Activated CD8-positive, alpha-beta memory T cell treated with anti-CD3 and anti-CD28 coated beads for 36 hours (primary cell): ENCODE measurements around the gene KRT5. TPM values are rescaled to one million over a fixed set of nuclear protein-coding genes. Genes with fewer than 3 reads are reported as not detected.
"Not testable (repeated sequence)": the region's sequence is repeated elsewhere in the genome, so short reads cannot be mapped to it uniquely, and the experiment has no call there.

Experiments
- CTCF ChIA-PET: fragments of 350-600 bp; sonication (Branson Sonifier 250); formaldehyde crosslinking; loops from one replicate; lab custom pipeline; 2021; ENCODE audit warnings: antibody characterized with exemption; lab: Charles Lee
- POLR2A ChIA-PET: fragments of 350-600 bp; sonication (Branson Sonifier 250); formaldehyde crosslinking; loops from one replicate; lab custom pipeline; 2021; ENCODE audit warnings: antibody characterized with exemption; lab: Charles Lee
- total RNA-seq, 2 experiments: library from RNA; stranded (reverse); gene quantifications; one replicate each; pipeline ENCODE4 v1.2.3, GENCODE V29; 2021

KRT5 gene
- total RNA-seq, 2 experiments from 2014 or later = not detected

- CTCF ChIA-PET = no interaction called here
- POLR2A ChIA-PET = no interaction called here
Observed at GRCh38 chr12:52522346-52523011, 2.3 kb upstream of the KRT5 start.

- ChIA-PET CTCF (no interaction called here), POLR2A (no interaction called here)
Observed at GRCh38 chr12:52521568-52522266, 1.5 kb upstream of the KRT5 start.

- ChIA-PET POLR2A (no interaction called here), CTCF (interaction anchor here (0.6 kb wide), 1 partner anchor 419 kb away, joined by 3 read pairs; no protein-coding TSS in a partner anchor)
Observed at GRCh38 chr12:52521175-52521567, 977 bp upstream of the KRT5 start.

GRCh38 chr12:52519387-52519703 is 849 bp downstream of the KRT5 start:
- CTCF ChIA-PET = no interaction called here
- POLR2A ChIA-PET = no interaction called here

GRCh38 chr12:52518574-52519386 is 1.4 kb downstream of the KRT5 start:
- CTCF ChIA-PET = interaction anchor here (0.6 kb wide), 1 partner anchor 60 kb away, joined by 6 read pairs; no protein-coding TSS in a partner anchor
- POLR2A ChIA-PET = no interaction called here

- POLR2A ChIA-PET = no interaction called here
- CTCF ChIA-PET = interaction anchor here (0.6 kb wide), 1 partner anchor 60 kb away, joined by 6 read pairs; no protein-coding TSS in a partner anchor
Observed at GRCh38 chr12:52517888-52518287, 2.3 kb downstream of the KRT5 start.

- ChIA-PET POLR2A (no interaction called here), CTCF (interaction anchor here (0.9 kb wide), 1 partner anchor 11 kb away, joined by 3 read pairs; no protein-coding TSS in a partner anchor)
Observed at GRCh38 chr12:52517005-52517835, 3.0 kb downstream of the KRT5 start.

GRCh38 chr12:52515927-52516831 is 4.0 kb downstream of the KRT5 start:
- ChIA-PET CTCF (interaction anchor here (0.9 kb wide), 1 partner anchor 10 kb away, joined by 3 read pairs; no protein-coding TSS in a partner anchor), POLR2A (no interaction called here)

GRCh38 chr12:52515319-52515646 is 4.9 kb downstream of the KRT5 start:
- ChIA-PET POLR2A (no interaction called here), CTCF (no interaction called here)

- ChIA-PET POLR2A (no interaction called here), CTCF (no interaction called here)
Observed at GRCh38 chr12:52514471-52515318, 5.5 kb downstream of the KRT5 start.

GRCh38 chr12:52513736-52514135 is 6.5 kb downstream of the KRT5 start:
- POLR2A ChIA-PET = no interaction called here
- CTCF ChIA-PET = interaction anchor here (0.5 kb wide), 1 partner anchor 350 kb away, joined by 4 read pairs; no protein-coding TSS in a partner anchor

- ChIA-PET POLR2A (no interaction called here), CTCF (no interaction called here)
Observed at GRCh38 chr12:52508211-52508610, 12.0 kb downstream of the KRT5 start.

GRCh38 chr12:52506858-52507715 is 13.1 kb downstream of the KRT5 start:
- ChIA-PET CTCF (no interaction called here), POLR2A (no interaction called here)

GRCh38 chr12:52502877-52503276 is 17.3 kb downstream of the KRT5 start:
- POLR2A ChIA-PET = no interaction called here
- CTCF ChIA-PET = no interaction called here

- POLR2A ChIA-PET = no interaction called here
Observed at GRCh38 chr12:52501490-52501889, 18.7 kb downstream of the KRT5 start.

GRCh38 chr12:52500574-52500973 is 19.6 kb downstream of the KRT5 start:
- CTCF ChIA-PET, POLR2A ChIA-PET: not testable (repeated sequence)

More at GRCh38 chr12:52501490-52501889, 18.7 kb downstream of the KRT5 start:
- CTCF ChIA-PET = interaction anchor here (0.6 kb wide), 1 partner anchor 311 kb away, joined by 3 read pairs; no protein-coding TSS in a partner anchor
